Esophagus (tissue), 2 donors: ENCODE data around the gene NPC2. TPM values are rescaled to one million over a fixed set of nuclear protein-coding genes. Genes with fewer than 3 reads are reported as not detected.

ENCODE experiments used
- H3K27ac ChIP-seq, 2 donors: one replicate each; pipeline ENCODE4 v1.5.1; 2013; ENCODE audit warnings: low read depth in 2 of 2, mild to moderate bottlenecking in 2 of 2, inconsistent platforms in 1 of 2, low read length in 1 of 2, moderate library complexity in 1 of 2
- H3K27me3 ChIP-seq, 2 donors: one replicate each; pipeline ENCODE4 v1.6.1; 2013; ENCODE audit warnings: low read length in 2 of 2, control low read depth in 1 of 2, mild to moderate bottlenecking in 1 of 2; ENCODE audit not compliant: insufficient read depth in 2 of 2, control insufficient read depth in 1 of 2
- H3K36me3 ChIP-seq, 2 donors: one replicate each; pipeline ENCODE4 v1.6.1; 2013; ENCODE audit warnings: low read length in 1 of 2; ENCODE audit not compliant: control insufficient read depth in 2 of 2, insufficient read depth in 2 of 2
- H3K4me1 ChIP-seq, 2 donors: one replicate each; pipeline ENCODE4 v1.6.1; 2013; ENCODE audit warnings: low read length in 1 of 2; ENCODE audit not compliant: control insufficient read depth in 2 of 2, insufficient read depth in 2 of 2
- H3K4me3 ChIP-seq, 2 donors: one replicate each; pipeline ENCODE4 v1.5.1; 2013; ENCODE audit warnings: low read length in 2 of 2, mild to moderate bottlenecking in 2 of 2, low read depth in 1 of 2, moderate library complexity in 1 of 2
- H3K9me3 ChIP-seq, 2 donors: one replicate each; pipeline ENCODE4 v1.6.1; 2013; ENCODE audit warnings: mild to moderate bottlenecking in 2 of 2, low read depth in 1 of 2, low read length in 1 of 2, moderate library complexity in 1 of 2; ENCODE audit not compliant: control insufficient read depth in 2 of 2, insufficient read depth in 1 of 2
- WGBS, 2 donors: extraction: QIAGEN DNeasy Blood & Tissue Kit; methylation state at CpG; one replicate each; pipeline ENCODE4 v1.1.7; 2013; 5-methylcytosine and 5-hydroxymethylcytosine counted together
- polyA plus RNA-seq, 2 donors: library from polyadenylated mRNA; stranded (reverse); fragments of 200-250 nt; gene quantifications; one replicate each; pipeline ENCODE4 v1.2.3, GENCODE V29; 2013
- donor health status: healthy with polysubstance abuse.
- donor health status: Bipolar disorder and iron deficiency.

Gene NPC2
- polyA plus RNA-seq, 2 donors: 98.3 to 163 TPM

- Histone ChIP-seq H3K9me3 (no peaks in the 10 kb centered on the region), H3K4me3 (no peak overlapping the region), H3K4me1 (no peaks in the 10 kb centered on the region), H3K36me3 (peaks cover 0 to 3% of the 10 kb centered on the region in 2 donors), H3K27ac (no peak overlapping the region), H3K27me3 (no peaks in the 10 kb centered on the region)
- 90 to 94% methylated on average over 7 of the region's 7 CpGs for WGBS, 2 donors
Measured at GRCh38 chr14:74522740-74523139, 29.6 kb upstream of the NPC2 start.

- Histone ChIP-seq H3K4me1 (no peaks in the 10 kb centered on the region), H3K27me3 (no peaks in the 10 kb centered on the region), H3K9me3 (no peaks in the 10 kb centered on the region), H3K27ac (no peak overlapping the region), H3K36me3 (peaks cover 0 to 3% of the 10 kb centered on the region in 2 donors), H3K4me3 (no peak overlapping the region)
- 85 to 90% methylated on average over 10 of the region's 10 CpGs for WGBS, 2 donors
Measured at GRCh38 chr14:74521756-74522155, 28.7 kb upstream of the NPC2 start.

GRCh38 chr14:74519316-74520074 is 26.4 kb upstream of the NPC2 start:
- Histone ChIP-seq H3K4me3 (no peak overlapping the region), H3K27ac (no peak overlapping the region), H3K9me3 (no peaks in the 10 kb centered on the region), H3K4me1 (no peaks in the 10 kb centered on the region), H3K27me3 (no peaks in the 10 kb centered on the region), H3K36me3 (peaks cover 3 to 5% of the 10 kb centered on the region in 2 donors)
- WGBS, 2 donors: 77 to 86% methylated on average over 6 of the region's 6 CpGs

- Histone ChIP-seq H3K27me3 (no peaks in the 10 kb centered on the region), H3K36me3 (peaks cover 3 to 5% of the 10 kb centered on the region in 2 donors), H3K4me3 (no peak overlapping the region), H3K4me1 (no peaks in the 10 kb centered on the region), H3K9me3 (no peaks in the 10 kb centered on the region), H3K27ac (no peak overlapping the region)
- 46 to 68% methylated on average over 6 of the region's 6 CpGs for WGBS, 2 donors
Measured at GRCh38 chr14:74518221-74518620, 25.1 kb upstream of the NPC2 start.

- H3K9me3 ChIP-seq: no peaks in the 10 kb centered on the region
- H3K36me3 ChIP-seq: peaks cover 3 to 5% of the 10 kb centered on the region in 2 donors
Measured at GRCh38 chr14:74517731-74518130, 24.6 kb upstream of the NPC2 start.

GRCh38 chr14:74516451-74517160 is 23.5 kb upstream of the NPC2 start:
- no peaks in the 10 kb centered on the region for H3K9me3 ChIP-seq
- 88 to 89% methylated on average over 12 of the region's 12 CpGs for WGBS, 2 donors
- no peaks in the 10 kb centered on the region for H3K4me1 ChIP-seq
- H3K27me3 ChIP-seq: no peaks in the 10 kb centered on the region
- H3K4me3 ChIP-seq: no peak overlapping the region
- H3K36me3 ChIP-seq: peaks cover 3 to 5% of the 10 kb centered on the region in 2 donors
- H3K27ac ChIP-seq: no peak overlapping the region

More at GRCh38 chr14:74517731-74518130, 24.6 kb upstream of the NPC2 start:
- 64 to 66% methylated on average over 4 of the region's 4 CpGs for WGBS, 2 donors
- H3K27ac ChIP-seq: no peak overlapping the region
- no peak overlapping the region for H3K4me3 ChIP-seq
- no peaks in the 10 kb centered on the region for H3K27me3 ChIP-seq
- H3K4me1 ChIP-seq: no peaks in the 10 kb centered on the region

GRCh38 chr14:74515891-74516412 is 22.8 kb upstream of the NPC2 start:
- no peaks in the 10 kb centered on the region for H3K9me3 ChIP-seq
- H3K27ac ChIP-seq: no peak overlapping the region
- WGBS, 2 donors: 87 to 90% methylated on average over 8 of the region's 8 CpGs
- peaks cover 2 to 3% of the 10 kb centered on the region in 2 donors for H3K4me1 ChIP-seq
- H3K36me3 ChIP-seq: peaks cover 2 to 5% of the 10 kb centered on the region in 2 donors
- no peaks in the 10 kb centered on the region for H3K27me3 ChIP-seq
- H3K4me3 ChIP-seq: no peak overlapping the region

- 42 to 54% methylated on average over 13 of the region's 13 CpGs for WGBS, 2 donors
- Histone ChIP-seq H3K4me3 (no peak overlapping the region), H3K27ac (no peak overlapping the region), H3K4me1 (peaks cover 5 to 7% of the 10 kb centered on the region in 2 donors), H3K27me3 (no peaks in the 10 kb centered on the region), H3K36me3 (peaks cover 0 to 5% of the 10 kb centered on the region in 2 donors), H3K9me3 (no peaks in the 10 kb centered on the region)
Measured at GRCh38 chr14:74514471-74514941, 21.4 kb upstream of the NPC2 start.

- 81 to 87% methylated on average over 10 of the region's 10 CpGs for WGBS, 2 donors
- Histone ChIP-seq H3K27me3 (no peaks in the 10 kb centered on the region), H3K27ac (no peak overlapping the region), H3K9me3 (no peaks in the 10 kb centered on the region), H3K4me3 (no peak overlapping the region), H3K36me3 (peaks cover 3 to 5% of the 10 kb centered on the region in 2 donors), H3K4me1 (peaks cover 8 to 11% of the 10 kb centered on the region in 2 donors)
Measured at GRCh38 chr14:74511966-74512830, 19.1 kb upstream of the NPC2 start.
